GM18520 (cell line): ENCODE data around the gene FAM118B.

Experiments used
- ATAC-seq: cut with Tn5 transposase; IDR thresholded peaks from one replicate; pipeline ENCODE4 v1.9.1; 2021; ENCODE audit not compliant: unreplicated experiment

FAM118B gene

DNA sequence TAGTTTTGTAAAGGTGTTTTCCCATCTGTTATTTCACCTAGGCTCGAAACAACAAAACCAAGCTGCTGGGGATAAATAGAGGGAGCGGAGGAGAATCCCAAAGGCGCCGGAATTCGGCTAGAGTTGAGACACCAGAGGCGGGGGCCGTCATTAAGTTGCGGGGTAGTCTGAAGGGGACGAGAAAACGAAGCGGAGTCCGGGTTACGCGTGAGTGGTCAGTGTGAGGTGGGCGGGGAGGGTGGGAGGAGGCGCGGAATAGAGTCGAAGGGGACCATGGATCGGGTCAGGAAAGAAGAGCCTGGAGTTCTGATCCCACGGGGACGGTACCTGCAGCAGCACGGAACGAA, 56.8 kb downstream of the FAM118B start:
- ATAC-seq, result no peak

DNA sequence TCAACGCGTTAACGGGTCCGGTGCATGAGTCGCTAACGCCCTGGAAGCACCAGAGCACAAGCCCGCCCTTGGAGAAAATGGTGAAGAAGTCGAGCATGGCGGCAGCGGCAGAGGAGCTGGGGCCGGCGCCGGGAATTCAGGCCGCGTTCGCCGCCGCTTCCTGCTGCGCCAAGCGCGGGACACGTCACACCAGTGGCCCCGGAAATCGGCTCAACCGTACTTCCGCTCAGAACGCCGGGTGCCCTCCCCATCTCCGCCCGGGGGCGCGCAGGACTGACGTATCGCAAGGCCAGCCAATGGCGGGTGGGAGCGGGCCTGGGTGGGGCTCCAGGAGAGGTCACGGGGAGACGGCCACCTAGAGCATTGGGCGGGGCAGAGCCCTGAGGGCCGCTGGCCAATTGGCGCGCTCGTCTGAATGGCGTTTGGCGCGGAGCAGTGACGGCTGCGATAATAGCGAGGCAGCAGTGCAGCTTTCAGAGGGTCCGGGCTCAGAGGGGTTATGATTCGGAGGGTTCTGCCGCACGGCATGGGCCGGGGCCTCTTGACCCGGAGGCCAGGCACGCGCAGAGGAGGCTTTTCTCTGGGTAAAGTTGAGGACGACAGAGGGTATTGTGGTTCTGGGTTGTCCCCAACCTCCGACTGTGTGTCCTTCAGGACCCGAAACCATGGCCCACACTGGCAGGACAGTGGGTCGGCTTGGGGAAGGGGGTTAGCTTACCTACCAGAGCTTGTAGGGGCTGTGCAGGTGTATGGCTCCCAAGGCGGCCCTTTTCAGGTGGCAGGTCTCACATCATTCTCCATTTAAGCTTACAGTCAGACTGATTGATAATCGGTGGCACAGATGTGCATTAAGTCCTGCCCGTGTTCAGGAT, 57.4 kb downstream of the FAM118B start, which contains the start of the genes FOXRED1 and SRPRA:
Gene FOXRED1, plus strand, starts transcription at position 447 of the 872 bp plus-strand sequence. Its CDS starts 53 bp downstream, at position 500.
Gene SRPRA, minus strand, starts transcription at position 188 of the 872 bp plus-strand sequence. Its CDS starts 91 bp downstream, at position 97.
- ATAC-seq, result peak; percentile 97

DNA sequence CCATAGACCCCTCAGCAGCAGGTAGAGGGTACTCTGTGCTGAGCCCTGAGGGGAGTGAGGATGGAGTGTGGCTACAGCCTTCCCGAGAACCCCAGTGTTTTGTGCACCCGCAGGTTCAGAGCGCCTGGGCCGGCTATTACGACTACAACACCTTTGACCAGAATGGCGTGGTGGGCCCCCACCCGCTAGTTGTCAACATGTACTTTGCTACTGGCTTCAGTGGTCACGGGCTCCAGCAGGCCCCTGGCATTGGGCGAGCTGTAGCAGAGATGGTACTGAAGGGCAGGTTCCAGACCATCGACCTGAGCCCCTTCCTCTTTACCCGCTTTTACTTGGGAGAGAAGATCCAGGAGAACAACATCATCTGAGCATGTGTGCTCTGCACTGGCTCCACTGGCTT, 65.7 kb downstream of the FAM118B start:
- ATAC-seq, result no peak

DNA sequence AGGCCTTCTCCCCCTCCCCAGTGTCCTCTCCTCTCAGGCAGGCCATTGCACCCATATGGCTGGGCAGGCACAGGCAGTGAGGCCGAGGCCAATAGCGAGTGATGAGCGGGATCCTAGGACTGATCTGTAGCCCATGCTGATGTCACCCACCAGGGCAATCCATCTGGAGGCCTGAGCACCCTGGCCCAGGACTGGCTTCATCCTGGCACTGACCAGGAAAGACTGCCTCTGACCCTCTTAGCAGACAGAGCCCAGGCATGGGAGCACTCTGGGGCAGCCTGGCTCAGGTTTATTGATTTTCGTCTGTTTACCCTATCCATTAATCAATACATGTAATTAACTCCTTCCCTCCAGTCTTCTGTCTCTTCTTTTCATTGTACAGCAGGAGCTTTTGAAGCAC, 66.2 kb downstream of the FAM118B start:
- ATAC-seq, result no peak

DNA sequence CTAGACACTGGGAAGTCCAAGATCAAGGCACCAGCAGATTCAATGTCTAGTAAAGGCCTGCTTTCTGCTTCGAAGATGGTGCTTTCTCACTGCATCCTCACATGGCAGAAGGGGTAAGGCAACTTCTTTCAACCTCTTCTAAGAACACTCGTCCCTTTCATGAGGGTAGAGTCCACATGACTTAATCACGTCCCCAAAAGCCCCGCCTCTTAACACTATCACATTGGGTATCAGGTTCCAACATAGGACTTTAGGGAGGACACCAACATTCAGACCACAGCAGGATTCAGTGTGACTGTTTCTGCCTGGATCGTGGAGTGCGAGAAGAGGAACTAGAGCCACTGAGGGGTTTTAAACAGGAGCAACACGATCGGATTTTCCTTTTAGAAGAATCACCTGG, 67.6 kb downstream of the FAM118B start:
- no peak for ATAC-seq

DNA sequence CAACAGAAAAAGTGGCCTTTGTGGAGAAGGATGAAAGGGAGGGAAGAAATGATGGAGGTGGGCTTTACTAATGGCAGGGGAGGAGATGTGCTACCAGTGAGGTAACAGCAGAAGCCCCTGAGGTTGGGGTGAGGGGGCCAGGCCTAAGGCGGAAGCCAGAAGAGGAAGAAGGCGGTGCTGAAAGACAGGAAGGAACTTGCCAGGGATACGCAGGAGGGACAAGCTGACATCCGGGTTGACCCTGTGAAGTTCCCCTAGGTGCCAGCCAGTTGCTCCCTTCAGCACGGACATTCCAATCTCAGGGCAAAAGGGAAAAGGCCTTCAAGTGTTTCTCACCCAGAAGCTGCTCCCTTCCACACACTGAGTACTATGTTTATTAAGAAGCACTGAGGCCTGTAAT, 69.0 kb downstream of the FAM118B start:
- ATAC-seq, result no peak

DNA sequence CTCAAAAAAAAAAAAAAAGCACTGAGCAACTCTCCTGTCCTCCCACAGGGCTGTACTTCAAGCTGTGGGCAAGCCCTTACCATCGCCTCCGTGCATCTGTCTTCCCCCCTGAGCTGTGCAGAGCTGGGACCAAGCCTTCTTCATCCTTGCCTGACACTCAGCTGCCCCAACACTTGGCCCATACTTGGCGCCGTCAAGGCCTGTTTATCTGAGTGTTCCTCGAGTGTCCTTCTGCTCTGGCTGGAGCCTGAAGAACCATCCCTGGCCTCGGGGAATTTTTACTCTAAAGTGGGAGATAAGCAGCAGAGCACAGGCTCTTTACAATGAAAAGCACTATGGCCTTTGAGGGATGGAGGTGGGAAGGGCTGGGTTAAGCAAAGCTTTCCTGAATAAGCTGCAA, 69.7 kb downstream of the FAM118B start:
- ATAC-seq, result no peak

DNA sequence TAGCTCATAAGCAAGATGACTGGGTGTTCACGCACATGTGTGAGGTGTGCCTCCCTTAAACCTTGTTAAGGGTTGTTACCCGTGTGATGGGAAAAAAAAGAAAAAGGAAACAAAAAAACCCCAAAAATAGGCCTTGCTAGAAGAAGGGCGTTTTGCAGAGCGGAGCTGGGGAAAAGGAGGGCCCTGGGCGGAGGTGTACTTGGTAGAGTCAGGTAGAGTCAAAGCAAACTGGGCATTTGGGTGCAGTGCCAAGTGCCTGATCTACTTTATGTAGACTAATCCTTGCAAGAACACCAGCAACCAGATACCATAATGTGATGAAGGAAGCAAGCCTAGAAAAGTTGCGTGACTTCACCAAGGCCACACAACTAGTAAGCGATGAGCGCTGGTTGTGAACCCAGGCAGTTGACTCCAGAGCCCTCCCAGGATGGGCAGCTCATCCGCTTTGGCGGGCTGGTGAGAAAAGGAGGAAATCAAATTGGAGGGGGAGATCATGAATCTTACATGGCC, 70.1 kb downstream of the FAM118B start:
- ATAC-seq, result no peak

DNA sequence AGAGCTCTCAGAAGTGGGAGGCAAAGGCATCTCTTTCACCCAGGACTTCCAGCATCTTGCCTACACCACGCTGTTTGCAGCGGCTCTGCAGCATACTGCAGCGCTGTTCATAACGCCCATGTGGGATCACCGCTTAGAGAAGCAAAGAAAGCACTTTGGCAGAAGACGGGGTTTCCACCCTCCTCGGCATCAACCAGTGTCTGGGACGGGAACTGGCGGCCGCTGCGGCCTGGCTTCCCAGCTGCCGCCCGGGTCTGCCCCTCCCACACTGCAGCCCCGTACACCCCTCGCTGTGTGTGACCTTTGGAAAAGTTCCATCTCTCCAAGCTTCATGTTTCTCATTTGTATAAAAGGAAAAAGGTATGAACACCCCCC, 70.8 kb downstream of the FAM118B start:
- no peak for ATAC-seq

DNA sequence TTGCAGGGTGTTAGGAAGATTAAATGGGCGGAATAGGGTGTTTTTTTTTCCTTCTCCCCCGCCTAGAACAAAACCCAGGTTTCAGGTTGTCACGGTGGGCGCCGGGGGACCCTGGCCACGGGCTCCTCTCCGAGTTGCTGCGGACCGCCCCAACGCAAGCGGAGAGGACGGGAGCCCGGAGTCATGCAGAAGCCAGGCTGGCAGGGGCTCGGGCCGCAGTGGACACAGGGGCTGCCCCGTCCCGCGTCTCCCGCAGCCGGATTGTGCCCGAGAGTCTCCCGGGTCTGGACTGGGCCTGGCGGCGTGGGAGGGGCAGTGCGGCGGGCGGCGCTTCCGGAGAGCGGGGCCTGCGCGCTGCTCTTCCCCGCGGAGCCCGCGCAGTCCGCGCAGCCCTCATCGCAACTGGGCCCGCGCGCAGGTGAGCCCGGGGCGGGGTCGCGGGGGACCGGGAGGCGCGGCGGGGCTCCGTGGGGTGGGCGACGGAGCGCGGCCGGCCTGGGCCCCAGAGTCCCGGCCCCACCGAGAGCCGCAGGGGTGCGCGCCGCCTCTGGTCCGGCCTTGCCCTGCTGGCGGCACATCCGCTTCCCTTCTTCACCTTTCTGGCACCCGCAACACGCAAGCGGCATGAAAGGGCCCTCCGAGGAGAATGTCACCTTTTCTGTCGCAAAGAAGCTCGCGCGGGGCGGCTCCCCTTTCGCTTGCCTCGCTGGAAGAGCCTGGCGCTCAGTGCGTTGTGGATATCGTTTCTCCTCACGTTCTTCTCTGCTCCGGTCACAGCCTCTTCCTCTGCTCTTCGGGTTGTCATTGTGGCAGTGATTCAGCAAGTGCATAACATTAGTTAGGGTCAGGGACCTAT, 71.4 kb downstream of the FAM118B start, which contains the start of gene TIRAP:
Gene TIRAP, plus strand, starts transcription at position 358 of the 856 bp plus-strand sequence. CDS start 7,802 bp downstream, outside the sequence.
- ATAC-seq, result peak; percentile 35

DNA sequence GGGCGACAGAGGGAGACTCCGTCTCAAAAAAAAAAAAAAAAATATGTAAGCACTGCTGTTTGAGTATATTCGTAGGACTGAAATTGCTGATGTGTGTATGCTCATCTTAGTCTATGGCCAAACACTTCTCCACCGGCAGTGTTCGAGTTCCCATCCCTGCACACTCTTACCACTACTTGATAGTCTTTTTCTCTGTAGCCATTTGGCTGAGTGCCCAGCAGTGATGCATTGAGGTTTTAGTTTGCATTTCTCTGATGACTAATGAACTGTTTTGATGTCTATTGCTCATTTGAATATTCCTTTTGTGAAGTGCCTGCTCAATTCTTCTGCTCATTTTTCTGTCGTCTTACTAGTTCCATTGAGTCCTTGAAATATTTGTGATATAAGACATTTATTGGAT, 73.2 kb downstream of the FAM118B start:
- peak; percentile 66 for ATAC-seq

DNA sequence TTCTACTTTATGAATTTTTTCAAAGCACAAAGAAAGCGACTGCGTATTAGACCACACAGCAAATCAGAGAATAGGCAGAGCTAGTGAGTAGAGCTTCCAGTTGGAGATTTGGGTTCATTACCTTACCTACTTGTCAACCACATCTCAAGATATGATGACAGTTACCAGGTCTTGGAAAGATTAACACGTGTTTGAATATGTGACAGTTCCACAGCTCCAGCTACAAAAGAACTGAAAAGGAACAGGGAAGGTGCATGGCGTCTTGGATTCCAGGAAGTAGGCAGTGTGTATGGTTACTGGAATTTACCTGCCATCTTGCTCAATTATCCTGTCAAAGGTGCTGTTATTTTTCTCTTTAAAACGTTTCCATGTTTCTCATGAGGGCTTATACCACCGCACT, 76.7 kb downstream of the FAM118B start:
- no peak for ATAC-seq

DNA sequence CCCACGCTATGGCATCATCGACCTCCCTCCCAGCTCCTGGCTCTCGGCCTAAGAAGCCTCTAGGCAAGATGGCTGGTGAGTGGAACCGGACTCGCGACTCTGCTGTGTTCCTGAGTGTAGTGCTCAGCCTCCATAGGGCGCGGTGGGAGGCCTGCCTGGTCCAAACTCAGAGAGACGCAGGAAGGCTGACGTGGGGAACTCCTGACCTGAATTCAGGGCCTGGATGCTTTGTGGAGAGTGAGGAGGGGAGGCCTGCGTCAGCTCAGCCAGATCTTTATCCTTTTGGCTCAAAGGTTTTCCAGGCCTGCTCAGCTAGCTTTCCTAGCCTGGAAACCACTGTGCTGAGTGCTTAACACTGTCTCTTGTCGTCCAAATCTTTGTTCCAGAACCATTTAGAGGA, 79.3 kb downstream of the FAM118B start:
- no peak for ATAC-seq

DNA sequence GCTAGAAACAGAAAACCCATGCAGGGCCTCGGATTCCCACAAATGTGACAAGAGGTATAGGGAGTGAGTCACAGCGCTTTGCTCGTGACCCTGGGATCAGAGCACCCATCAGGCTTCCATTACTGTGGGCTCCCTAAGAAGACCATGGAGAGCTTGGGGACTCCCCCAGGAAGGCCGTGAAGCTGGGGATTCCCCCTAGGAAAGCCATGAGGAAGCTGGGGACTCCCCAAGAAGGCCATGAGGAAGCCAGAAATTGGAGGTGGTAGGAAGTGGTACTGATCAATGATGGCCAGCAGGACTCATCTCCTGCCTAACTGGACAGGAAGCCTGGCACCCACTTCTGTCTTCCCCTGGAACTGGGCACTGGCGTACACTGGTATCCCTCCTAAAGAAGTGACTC, 82.1 kb downstream of the FAM118B start:
- ATAC-seq, result no peak

DNA sequence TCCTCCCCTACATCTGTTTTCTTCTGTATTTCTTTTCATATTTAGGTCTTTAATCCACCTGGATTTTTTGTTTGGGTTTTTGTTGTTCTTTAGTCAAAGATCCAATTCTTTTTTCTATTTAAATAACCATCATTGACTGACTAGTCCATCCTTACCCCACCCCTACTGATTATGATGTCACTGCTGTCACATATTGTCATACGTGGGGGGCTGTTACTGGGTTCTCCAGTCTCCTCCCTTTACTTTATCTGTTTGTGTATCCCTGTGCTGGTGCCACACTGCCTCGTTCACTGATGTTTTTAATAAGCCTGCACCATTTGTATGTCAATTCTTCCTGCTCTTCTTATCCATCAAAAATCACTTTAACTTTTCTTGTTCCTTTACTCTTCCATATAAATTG, 85.4 kb downstream of the FAM118B start:
- no peak for ATAC-seq

DNA sequence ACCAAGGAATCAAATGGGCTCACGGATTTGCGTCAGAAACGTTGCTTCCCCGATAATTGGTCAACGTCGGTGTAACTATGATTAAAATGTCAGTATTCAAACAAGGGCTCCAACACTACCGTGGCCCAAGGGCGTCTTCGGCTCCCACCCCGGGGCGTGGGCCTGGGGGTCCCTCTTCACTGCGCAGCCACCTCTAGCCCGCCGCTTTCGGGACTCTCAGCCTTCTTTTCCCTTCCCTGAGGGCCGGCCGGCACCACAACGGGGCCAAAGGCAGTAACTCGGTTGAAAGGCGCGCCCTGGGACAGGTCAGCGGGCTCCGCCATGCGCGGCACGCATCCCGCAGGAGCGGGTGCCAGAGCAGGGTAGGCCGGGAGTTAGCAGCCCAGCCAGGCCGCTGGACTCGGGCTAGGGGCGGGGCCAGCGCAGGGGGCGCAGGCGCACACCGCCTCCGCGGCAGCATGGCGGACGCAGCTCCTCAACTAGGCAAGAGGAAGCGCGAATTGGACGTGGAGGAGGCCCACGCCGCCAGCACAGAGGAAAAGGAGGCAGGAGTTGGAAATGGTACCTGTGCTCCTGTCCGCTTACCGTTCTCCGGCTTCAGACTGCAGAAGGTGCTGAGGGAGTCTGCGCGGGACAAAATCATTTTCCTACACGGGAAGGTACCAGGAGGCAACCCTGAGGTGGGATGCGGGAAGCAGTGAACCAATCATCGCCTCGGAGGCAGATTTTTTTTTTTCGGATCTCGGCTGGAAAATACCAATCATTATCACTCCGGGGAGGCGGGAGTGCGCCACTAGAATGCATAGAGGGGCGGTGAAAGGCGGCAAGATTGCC, 92.3 kb downstream of the FAM118B start, which contains the start of gene DCPS:
Gene DCPS, plus strand, starts transcription at position 438 of the 834 bp plus-strand sequence. Its CDS starts 21 bp downstream, at position 459.
- ATAC-seq, result peak; percentile 74

DNA sequence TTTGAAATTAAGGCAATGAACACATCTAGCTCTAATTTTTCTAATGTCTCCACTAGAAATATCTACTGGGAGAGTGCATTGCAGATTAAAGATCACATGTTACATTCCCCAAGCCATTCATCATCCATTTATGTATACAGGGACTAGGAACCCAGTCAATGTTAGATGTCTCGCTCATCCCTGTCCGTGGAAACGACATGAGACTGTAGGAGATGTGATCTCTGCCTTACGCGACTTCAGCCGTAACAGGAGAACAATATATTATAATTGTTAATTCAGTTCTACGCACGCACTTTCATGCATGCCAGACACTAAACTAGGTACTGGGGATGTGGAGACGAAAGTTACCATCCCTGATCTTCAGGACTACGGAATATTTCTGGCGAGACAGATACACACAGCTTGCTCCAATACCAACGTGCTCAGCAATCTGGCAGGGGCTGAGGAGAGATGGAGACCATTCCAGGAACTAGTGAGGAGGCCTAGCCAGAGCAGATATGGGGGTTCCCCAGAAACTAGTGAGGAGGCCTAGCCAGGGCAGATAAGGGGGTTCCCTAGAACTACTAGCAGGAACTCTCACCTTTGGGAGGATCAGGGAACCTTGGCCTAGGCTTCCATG, 93.0 kb downstream of the FAM118B start:
- ATAC-seq, result peak; percentile 6

DNA sequence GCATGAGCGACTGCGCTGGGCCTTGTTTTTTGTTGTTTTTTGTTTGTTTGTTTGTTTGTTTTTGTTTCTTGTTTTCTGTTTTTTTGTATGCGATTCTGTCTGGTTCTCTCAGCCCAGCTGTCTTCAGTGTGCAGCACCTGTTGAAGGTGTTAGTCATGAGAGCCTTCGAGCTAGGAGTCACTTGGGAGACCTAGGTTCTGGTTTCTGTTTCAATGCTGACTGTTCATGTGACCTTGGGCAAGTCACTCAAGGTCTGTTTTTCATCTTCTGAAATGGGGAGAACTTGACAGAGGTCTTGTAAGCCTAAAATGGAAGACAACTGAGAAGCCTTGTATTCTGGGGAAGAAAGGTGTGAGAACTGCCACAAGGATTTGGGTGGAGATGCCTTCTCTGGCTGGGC, 94.1 kb downstream of the FAM118B start:
- peak; percentile 69 for ATAC-seq

DNA sequence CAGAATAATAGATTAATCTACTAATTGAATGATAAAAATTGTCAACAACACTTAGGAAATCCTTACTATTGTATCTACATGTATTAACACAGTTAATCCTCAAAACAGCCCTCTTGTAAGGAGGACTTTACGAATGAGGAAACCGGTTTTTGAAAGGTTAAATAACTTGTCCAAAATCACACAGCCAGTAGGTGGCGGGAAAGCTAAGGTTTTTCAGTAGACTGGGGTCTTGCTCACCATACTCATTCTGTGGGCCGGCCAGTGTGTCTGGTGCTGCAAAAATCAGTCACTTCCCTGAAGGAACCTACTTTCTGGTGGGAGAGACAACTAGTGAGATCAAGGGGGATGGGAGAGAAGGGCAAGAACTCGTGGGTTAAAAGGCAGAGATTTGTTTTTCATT, 96.1 kb downstream of the FAM118B start:
- no peak for ATAC-seq

DNA sequence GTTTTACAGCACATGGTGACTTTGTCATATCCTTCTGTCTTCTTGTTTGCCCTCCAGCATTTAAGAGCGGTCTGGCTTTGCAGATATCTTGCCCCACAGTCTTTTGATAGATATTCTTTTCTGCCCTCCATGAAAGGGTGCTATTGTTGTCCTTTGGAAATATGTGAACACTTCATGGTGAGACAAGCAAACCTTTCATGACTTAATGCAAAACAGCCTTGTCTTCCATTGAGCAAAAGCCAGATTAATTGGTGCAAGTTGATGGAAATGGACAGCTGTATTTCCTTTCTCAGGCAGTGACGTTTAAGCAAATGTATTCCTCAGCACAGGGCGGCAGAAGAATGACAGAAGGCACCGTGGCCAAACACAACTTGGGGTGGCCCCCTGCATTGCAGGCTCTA, 96.7 kb downstream of the FAM118B start:
- no peak for ATAC-seq
